HG02642 (cell line): Measurements from ENCODE around the gene ZNF425.
"Not testable (repeated sequence)": the region's sequence is repeated elsewhere in the genome, so short reads cannot be mapped to it uniquely, and the experiment has no call there.

Source experiments
- ATAC-seq: cut with Tn5 transposase; IDR thresholded peaks from one replicate; pipeline ENCODE4 v1.9.1; 2021; ENCODE audit warnings: mild to moderate bottlenecking; ENCODE audit not compliant: unreplicated experiment, poor library complexity

ZNF425 gene

GRCh38 chr7:149125863-149126661 lies at the start of gene ZNF425:
Gene ZNF425, minus strand, starts transcription at chr7:149126324. Its CDS starts 111 bp downstream, at chr7:149126213.
- ATAC-seq = peak; percentile 90

- no peak for ATAC-seq
Observed at GRCh38 chr7:149175150-149175549, 49.0 kb upstream of the ZNF425 start.

GRCh38 chr7:149172534-149172920 lies 46.4 kb upstream of the ZNF425 start:
- ATAC-seq = no peak

- ATAC-seq = no peak
Observed at GRCh38 chr7:149171892-149172533, 45.9 kb upstream of the ZNF425 start.

- no peak for ATAC-seq
Observed at GRCh38 chr7:149166630-149167352, 40.7 kb upstream of the ZNF425 start.

- no peak for ATAC-seq
Observed at GRCh38 chr7:149166142-149166541, 40.0 kb upstream of the ZNF425 start.

GRCh38 chr7:149161241-149161848 lies 35.2 kb upstream of the ZNF425 start:
- ATAC-seq = no peak

GRCh38 chr7:149156898-149157297 lies 30.8 kb upstream of the ZNF425 start:
- ATAC-seq = no peak

- no peak for ATAC-seq
Observed at GRCh38 chr7:149154056-149154455, 27.9 kb upstream of the ZNF425 start.

- ATAC-seq = no peak
Observed at GRCh38 chr7:149153346-149153745, 27.2 kb upstream of the ZNF425 start.

GRCh38 chr7:149150981-149151380 lies 24.9 kb upstream of the ZNF425 start:
- no peak for ATAC-seq

- ATAC-seq = peak; percentile 34
Observed at GRCh38 chr7:149147752-149148653, 21.9 kb upstream of the ZNF425 start.

GRCh38 chr7:149147072-149147751 lies 21.1 kb upstream of the ZNF425 start, which contains the start of gene ZNF398:
Gene ZNF398, plus strand, starts transcription at chr7:149147453. Its CDS starts 290 bp downstream, at chr7:149147743.
- ATAC-seq = peak; percentile 80

- ATAC-seq = no peak
Observed at GRCh38 chr7:149145031-149145845, 19.1 kb upstream of the ZNF425 start.

GRCh38 chr7:149144436-149144922 lies 18.4 kb upstream of the ZNF425 start:
- ATAC-seq = not testable (repeated sequence)

- no peak for ATAC-seq
Observed at GRCh38 chr7:149141893-149142292, 15.8 kb upstream of the ZNF425 start.

- no peak for ATAC-seq
Observed at GRCh38 chr7:149140831-149141230, 14.7 kb upstream of the ZNF425 start.

GRCh38 chr7:149136118-149136517 lies 10.0 kb upstream of the ZNF425 start:
- no peak for ATAC-seq
